Tibial nerve (tissue), 4 donors: ENCODE measurements around the gene SKI. TPM values are rescaled to one million over a fixed set of nuclear protein-coding genes. Genes with fewer than 3 reads are reported as not detected.

ENCODE experiments used
- DNase-seq, 2 donors: peaks; one replicate each; pipeline ENCODE4 v3.0.0-alpha.2; 2019; ENCODE audit warnings: low spot score in 2 of 2
- H3K27ac ChIP-seq, 4 donors: fragments of 200-600 bp; sonication (generic) in 3 of 4; one replicate each; pipeline ENCODE4 v1.5.1; 2017 to 2019; ENCODE audit warnings: mild to moderate bottlenecking in 1 of 4
- H3K27me3 ChIP-seq, 2 donors: fragments of 200-600 bp; sonication (generic) in 1 of 2; one replicate each; pipeline versions ENCODE4 v1.5.1 to v1.6.0; 2017 to 2019
- H3K36me3 ChIP-seq, 3 donors: fragments of 200-600 bp; sonication (generic); one replicate each; pipeline ENCODE4 v1.5.1; 2018 to 2019
- H3K4me1 ChIP-seq, 4 donors: fragments of 200-600 bp; sonication (generic) in 3 of 4; one replicate each; pipeline ENCODE4 v1.5.1; 2017 to 2019
- H3K4me3 ChIP-seq, 4 donors: fragments of 200-600 bp; sonication (generic) in 3 of 4; one replicate each; pipeline ENCODE4 v1.5.1; 2017 to 2019; ENCODE audit warnings: mild to moderate bottlenecking in 1 of 4, moderate library complexity in 1 of 4
- H3K9me3 ChIP-seq, 4 donors: fragments of 200-600 bp; sonication (generic) in 3 of 4; one replicate each; pipeline ENCODE4 v1.5.1; 2017 to 2019
- CTCF ChIP-seq, 5 experiments: fragments of 200-600 bp in 3 of 5; fragments of 450-650 bp in 2 of 5; sonication (generic) in 3 of 5; IDR thresholded peaks; one replicate each; pipeline ENCODE4 v1.5.1; 2016 to 2019; ENCODE audit warnings: antibody characterized with exemption in 5 of 5, mild to moderate bottlenecking in 3 of 5, moderate library complexity in 2 of 5
- EP300 ChIP-seq, 2 donors: sonication (generic); formaldehyde crosslinking; IDR thresholded peaks; one replicate each; pipeline ENCODE4 v1.6.1; 2017; ENCODE audit warnings: antibody characterized with exemption in 2 of 2, mild to moderate bottlenecking in 1 of 2
- POLR2A ChIP-seq, 2 donors: fragments of 450-650 bp; IDR thresholded peaks; one replicate each; pipeline ENCODE4 v1.6.1; 2017; ENCODE audit warnings: antibody characterized with exemption in 2 of 2, mild to moderate bottlenecking in 2 of 2, moderate library complexity in 2 of 2
- WGBS, 2 donors: methylation state at CpG; one replicate each; pipeline ENCODE4 v1.1.5; 2018; 5-methylcytosine and 5-hydroxymethylcytosine counted together
- total RNA-seq, 4 donors: library from RNA; depleted of rRNA; stranded (reverse); fragments of >200 nt; gene quantifications; one replicate each; pipeline ENCODE4 v1.1.0, GENCODE V29; 2016

SKI gene
- total RNA-seq, 4 donors from 2014 or later, result 62.8 to 100 (median 72.2) TPM

- no peaks in the 10 kb centered on the region for H3K27me3 ChIP-seq
- TF ChIP-seq EP300 (IDR thresholded peaks at IDR 0.05), result no peak
- no peak for TF ChIP-seq CTCF (IDR thresholded peaks at IDR 0.05)
- no peak for TF ChIP-seq POLR2A (IDR thresholded peaks at IDR 0.05)
- H3K4me1 ChIP-seq, result peaks cover 0 to 90% (median 61%) of the 10 kb centered on the region in 4 donors
- peaks cover 0 to 3% (median 0%) of the 10 kb centered on the region in 4 donors for H3K9me3 ChIP-seq
- 94 to 97% methylated on average over 6 of the region's 6 CpGs for WGBS, 2 donors
- peak overlapping the region; percentile 28 to 80 (median 72) for H3K27ac ChIP-seq
- peaks cover 0 to 11% (median 0%) of the 10 kb centered on the region in 3 donors for H3K36me3 ChIP-seq
- no peak overlapping the region for H3K4me3 ChIP-seq
- no peak for DNase-seq
Measured at GRCh38 chr1:2255047-2255419, 26.9 kb downstream of the SKI start.

GRCh38 chr1:2255420-2256369 is 27.6 kb downstream of the SKI start:
- no peak overlapping the region for H3K4me3 ChIP-seq
- peaks cover 0 to 89% (median 57%) of the 10 kb centered on the region in 4 donors for H3K4me1 ChIP-seq

GRCh38 chr1:2256435-2257244 is 28.5 kb downstream of the SKI start:
- Histone ChIP-seq H3K27ac (peak overlapping the region; percentile 28 to 80 (median 72)), H3K4me3 (no peak overlapping the region), H3K9me3 (peaks cover 0 to 3% (median 0%) of the 10 kb centered on the region in 4 donors), H3K27me3 (no peaks in the 10 kb centered on the region), H3K36me3 (peaks cover 0 to 11% (median 0%) of the 10 kb centered on the region in 3 donors), H3K4me1 (peaks cover 0 to 89% (median 51%) of the 10 kb centered on the region in 4 donors)
- no peak for DNase-seq
- no peak for TF ChIP-seq CTCF (IDR thresholded peaks at IDR 0.05)
- no peak for TF ChIP-seq EP300 (IDR thresholded peaks at IDR 0.05)
- no peak for TF ChIP-seq POLR2A (IDR thresholded peaks at IDR 0.05)
- 72 to 80% methylated on average over 19 to 22 of the region's 22 CpGs for WGBS, 2 donors

More at GRCh38 chr1:2255420-2256369, 27.6 kb downstream of the SKI start:
- no peak for DNase-seq
- 48 to 50% methylated on average over 5 of the region's 5 CpGs for WGBS, 2 donors
- H3K9me3 ChIP-seq, result peaks cover 0 to 3% (median 0%) of the 10 kb centered on the region in 4 donors
- peak overlapping the region; percentile 28 to 80 (median 72) for H3K27ac ChIP-seq
- TF ChIP-seq EP300 (IDR thresholded peaks at IDR 0.05) (peak in 1 of 2 donors; percentile 7), CTCF (IDR thresholded peaks at IDR 0.05) (no peak)
- H3K27me3 ChIP-seq, result no peaks in the 10 kb centered on the region
- peaks cover 0 to 11% (median 0%) of the 10 kb centered on the region in 3 donors for H3K36me3 ChIP-seq

- peaks cover 0 to 3% (median 0%) of the 10 kb centered on the region in 4 donors for H3K9me3 ChIP-seq
- H3K27ac ChIP-seq, result peak overlapping the region in 2 of 4 donors; percentile 58 to 70
- WGBS, 2 donors, result 43 to 60% methylated on average over 20 of the region's 20 CpGs
- no peak overlapping the region for H3K4me3 ChIP-seq
- DNase-seq, result no peak
- no peak for TF ChIP-seq POLR2A (IDR thresholded peaks at IDR 0.05)
- TF ChIP-seq CTCF (IDR thresholded peaks at IDR 0.05), result no peak
- TF ChIP-seq EP300 (IDR thresholded peaks at IDR 0.05), result no peak
- peaks cover 0 to 89% (median 47%) of the 10 kb centered on the region in 4 donors for H3K4me1 ChIP-seq
- H3K36me3 ChIP-seq, result peaks cover 0 to 11% (median 0%) of the 10 kb centered on the region in 3 donors
- no peaks in the 10 kb centered on the region for H3K27me3 ChIP-seq
Measured at GRCh38 chr1:2257245-2257627, 29.1 kb downstream of the SKI start.
